Measurements from ENCODE around the gene EME2.

DNA sequence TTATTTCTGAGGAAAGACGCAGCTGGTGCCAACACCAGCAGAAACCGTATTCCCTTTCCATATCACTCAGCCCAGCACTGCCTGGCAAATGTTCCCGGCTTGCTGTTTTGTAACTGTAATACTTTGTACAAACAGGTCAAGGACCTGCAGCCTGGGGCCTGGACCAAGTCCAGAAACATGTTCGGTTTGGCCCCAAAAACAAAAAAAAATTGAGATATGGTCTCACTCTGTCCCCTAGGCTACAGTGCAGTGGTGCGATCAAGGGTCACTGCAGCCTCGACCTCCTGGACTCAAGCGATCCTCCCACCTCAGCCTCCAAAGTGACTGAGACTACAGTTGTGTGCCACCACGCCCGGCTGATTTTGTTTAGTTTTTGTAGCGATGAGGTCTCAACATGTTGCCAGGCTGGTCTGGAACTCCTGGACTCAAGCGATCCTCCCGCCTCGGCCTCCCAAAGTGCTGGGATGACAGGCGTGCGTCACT, 52.8 kb downstream of the EME2 start:
- TF ChIP-seq, protein P1, sequence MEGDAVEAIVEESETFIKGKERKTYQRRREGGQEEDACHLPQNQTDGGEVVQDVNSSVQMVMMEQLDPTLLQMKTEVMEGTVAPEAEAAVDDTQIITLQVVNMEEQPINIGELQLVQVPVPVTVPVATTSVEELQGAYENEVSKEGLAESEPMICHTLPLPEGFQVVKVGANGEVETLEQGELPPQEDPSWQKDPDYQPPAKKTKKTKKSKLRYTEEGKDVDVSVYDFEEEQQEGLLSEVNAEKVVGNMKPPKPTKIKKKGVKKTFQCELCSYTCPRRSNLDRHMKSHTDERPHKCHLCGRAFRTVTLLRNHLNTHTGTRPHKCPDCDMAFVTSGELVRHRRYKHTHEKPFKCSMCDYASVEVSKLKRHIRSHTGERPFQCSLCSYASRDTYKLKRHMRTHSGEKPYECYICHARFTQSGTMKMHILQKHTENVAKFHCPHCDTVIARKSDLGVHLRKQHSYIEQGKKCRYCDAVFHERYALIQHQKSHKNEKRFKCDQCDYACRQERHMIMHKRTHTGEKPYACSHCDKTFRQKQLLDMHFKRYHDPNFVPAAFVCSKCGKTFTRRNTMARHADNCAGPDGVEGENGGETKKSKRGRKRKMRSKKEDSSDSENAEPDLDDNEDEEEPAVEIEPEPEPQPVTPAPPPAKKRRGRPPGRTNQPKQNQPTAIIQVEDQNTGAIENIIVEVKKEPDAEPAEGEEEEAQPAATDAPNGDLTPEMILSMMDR (IDR thresholded peaks at IDR 0.05; ENCODE audit: borderline replicate concordance, extremely low read depth, low read length, poor library complexity, severe bottlenecking) = no peak
- no peak for TF ChIP-seq EZH2 (IDR thresholded peaks at IDR 0.05; ENCODE audit: borderline replicate concordance, low read depth, low read length, severe bottlenecking)
